Gastroesophageal sphincter (tissue), 4 donors: ENCODE data around the gene SSBP4. TPM values are rescaled to one million over a fixed set of nuclear protein-coding genes. Genes with fewer than 3 reads are reported as not detected.
"Not testable (repeated sequence)": the region's sequence is repeated elsewhere in the genome, so short reads cannot be mapped to it uniquely, and the experiment has no call there.

Experiments
- ATAC-seq: fragments of 150-250 bp; one replicate; pipeline ENCODE4 v1.9.1; 2016; ENCODE audit warnings: mild to moderate bottlenecking, moderate library complexity
- H3K27ac ChIP-seq, 4 donors: fragments of 200-600 bp; sonication (generic) in 3 of 4; 1 replicate in 3 of 4; 2 replicates in 1 of 4; pipeline ENCODE4 v1.5.1; 2016 to 2019
- H3K27me3 ChIP-seq: fragments of 200-600 bp; sonication (generic); one replicate; pipeline ENCODE4 v1.5.1; 2019
- H3K36me3 ChIP-seq, 2 donors: fragments of 200-600 bp; sonication (generic); one replicate each; pipeline ENCODE4 v1.5.1; 2019; ENCODE audit warnings: control low read depth in 1 of 2
- H3K4me1 ChIP-seq, 3 donors: fragments of 200-600 bp; sonication (generic); 1 replicate in 2 of 3; 2 replicates in 1 of 3; pipeline ENCODE4 v1.5.1; 2016 to 2019; ENCODE audit warnings: control low read depth in 2 of 3
- H3K4me3 ChIP-seq, 2 donors: fragments of 200-600 bp; sonication (generic); one replicate each; pipeline ENCODE4 v1.5.1; 2019; ENCODE audit warnings: mild to moderate bottlenecking in 1 of 2, moderate library complexity in 1 of 2
- H3K9me3 ChIP-seq, 3 donors: fragments of 200-600 bp; sonication (generic); one replicate each; pipeline ENCODE4 v1.5.1; 2017 to 2019; ENCODE audit warnings: control low read depth in 2 of 3
- EP300 ChIP-seq: sonication (generic); formaldehyde crosslinking; IDR thresholded peaks from one replicate; pipeline ENCODE4 v1.6.1; 2017; ENCODE audit warnings: antibody characterized with exemption, mild to moderate bottlenecking
- POLR2A ChIP-seq, 2 donors: fragments of 450-650 bp; IDR thresholded peaks; one replicate each; pipeline ENCODE4 v1.6.1; 2017; ENCODE audit warnings: antibody characterized with exemption in 2 of 2, mild to moderate bottlenecking in 2 of 2, moderate library complexity in 1 of 2
- POLR2AphosphoS5 ChIP-seq: sonication (generic); formaldehyde crosslinking; IDR thresholded peaks from one replicate; pipeline ENCODE4 v1.6.1; 2017; ENCODE audit warnings: antibody characterized with exemption
- WGBS, 2 donors: methylation state at CpG; one replicate each; pipeline ENCODE4 v1.1.5; 2018; ENCODE audit warnings: low coverage in 1 of 2; 5-methylcytosine and 5-hydroxymethylcytosine counted together
- total RNA-seq, 4 donors: library from RNA; depleted of rRNA; stranded (reverse); fragments of >200 nt; gene quantifications; one replicate each; pipeline ENCODE4 v1.1.0, GENCODE V29; 2016
- TF ChIP-seq, protein P1 (sequence below), 4 experiments: fragments of 200-600 bp in 2 of 4; fragments of 450-650 bp in 2 of 4; sonication (generic) in 1 of 4; IDR thresholded peaks; one replicate each; pipeline ENCODE4 v1.5.1; 2017 to 2019; ENCODE audit warnings: antibody characterized with exemption in 4 of 4, mild to moderate bottlenecking in 2 of 4, moderate library complexity in 2 of 4

Gene SSBP4
- total RNA-seq, 4 donors from 2014 or later = 58.4 to 76.2 (median 61.3) TPM

- H3K9me3 ChIP-seq = no peaks in the 10 kb centered on the region
- H3K4me3 ChIP-seq = no peak overlapping the region
- peaks cover 33% of the 10 kb centered on the region for H3K27me3 ChIP-seq
- 44 to 49% methylated on average over 13 of the region's 22 CpGs for WGBS, 2 donors
- H3K27ac ChIP-seq = peak overlapping the region in 3 of 4 donors; percentile 68 to 77 (median 74)
- TF ChIP-seq POLR2A (IDR thresholded peaks at IDR 0.05) = no peak
- TF ChIP-seq POLR2AphosphoS5 = peak; percentile 12
- TF ChIP-seq EP300 = no peak
- peak; percentile 98 for ATAC-seq
- peaks cover 0 to 27% (median 0%) of the 10 kb centered on the region in 3 donors for H3K4me1 ChIP-seq
- no peaks in the 10 kb centered on the region for H3K36me3 ChIP-seq
These were observed 39.1 kb upstream of the SSBP4 start for GRCh38 chr19:18379803-18380747.

GRCh38 chr19:18380843-18381242, 38.4 kb upstream of the SSBP4 start:
- H3K9me3 ChIP-seq = no peaks in the 10 kb centered on the region
- TF ChIP-seq POLR2AphosphoS5 (no peak), EP300 (no peak), POLR2A (IDR thresholded peaks at IDR 0.05) (no peak)
- TF ChIP-seq, protein P1, sequence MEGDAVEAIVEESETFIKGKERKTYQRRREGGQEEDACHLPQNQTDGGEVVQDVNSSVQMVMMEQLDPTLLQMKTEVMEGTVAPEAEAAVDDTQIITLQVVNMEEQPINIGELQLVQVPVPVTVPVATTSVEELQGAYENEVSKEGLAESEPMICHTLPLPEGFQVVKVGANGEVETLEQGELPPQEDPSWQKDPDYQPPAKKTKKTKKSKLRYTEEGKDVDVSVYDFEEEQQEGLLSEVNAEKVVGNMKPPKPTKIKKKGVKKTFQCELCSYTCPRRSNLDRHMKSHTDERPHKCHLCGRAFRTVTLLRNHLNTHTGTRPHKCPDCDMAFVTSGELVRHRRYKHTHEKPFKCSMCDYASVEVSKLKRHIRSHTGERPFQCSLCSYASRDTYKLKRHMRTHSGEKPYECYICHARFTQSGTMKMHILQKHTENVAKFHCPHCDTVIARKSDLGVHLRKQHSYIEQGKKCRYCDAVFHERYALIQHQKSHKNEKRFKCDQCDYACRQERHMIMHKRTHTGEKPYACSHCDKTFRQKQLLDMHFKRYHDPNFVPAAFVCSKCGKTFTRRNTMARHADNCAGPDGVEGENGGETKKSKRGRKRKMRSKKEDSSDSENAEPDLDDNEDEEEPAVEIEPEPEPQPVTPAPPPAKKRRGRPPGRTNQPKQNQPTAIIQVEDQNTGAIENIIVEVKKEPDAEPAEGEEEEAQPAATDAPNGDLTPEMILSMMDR (IDR thresholded peaks at IDR 0.05) = no peak
- peaks cover 41% of the 10 kb centered on the region for H3K27me3 ChIP-seq
- H3K4me1 ChIP-seq = peaks cover 0 to 30% (median 1%) of the 10 kb centered on the region in 3 donors
- no peak overlapping the region for H3K4me3 ChIP-seq
- H3K27ac ChIP-seq = peak overlapping the region in 3 of 4 donors; percentile 68 to 77 (median 74)
- no peak for ATAC-seq
- H3K36me3 ChIP-seq = no peaks in the 10 kb centered on the region
- 70 to 75% methylated on average over 2 to 3 of the region's 3 CpGs for WGBS, 2 donors

DNA sequence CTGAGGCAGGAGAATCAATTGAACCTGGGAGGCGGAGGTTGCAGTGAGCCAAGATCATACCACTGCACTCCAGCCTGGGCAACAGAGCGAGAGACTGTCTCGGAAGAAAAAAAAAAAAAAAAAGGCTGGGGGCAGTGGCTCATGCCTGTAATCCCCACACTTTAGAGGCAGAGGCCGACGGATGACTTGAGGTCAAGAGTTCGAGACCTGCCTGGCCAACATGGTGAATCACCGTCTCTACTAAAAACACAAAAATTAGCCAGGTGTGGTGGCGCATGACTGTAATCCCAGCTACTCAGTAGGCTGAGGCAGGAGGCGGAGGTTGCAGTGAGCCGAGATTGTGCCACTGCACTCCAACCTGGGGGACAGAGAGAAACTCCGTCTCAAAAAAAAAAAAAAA, 35.6 kb upstream of the SSBP4 start:
- 78 to 84% methylated on average over 4 to 8 of the region's 11 CpGs for WGBS, 2 donors
- peaks cover 0 to 45% (median 7%) of the 10 kb centered on the region in 3 donors for H3K4me1 ChIP-seq
- ATAC-seq = not testable (repeated sequence)

DNA sequence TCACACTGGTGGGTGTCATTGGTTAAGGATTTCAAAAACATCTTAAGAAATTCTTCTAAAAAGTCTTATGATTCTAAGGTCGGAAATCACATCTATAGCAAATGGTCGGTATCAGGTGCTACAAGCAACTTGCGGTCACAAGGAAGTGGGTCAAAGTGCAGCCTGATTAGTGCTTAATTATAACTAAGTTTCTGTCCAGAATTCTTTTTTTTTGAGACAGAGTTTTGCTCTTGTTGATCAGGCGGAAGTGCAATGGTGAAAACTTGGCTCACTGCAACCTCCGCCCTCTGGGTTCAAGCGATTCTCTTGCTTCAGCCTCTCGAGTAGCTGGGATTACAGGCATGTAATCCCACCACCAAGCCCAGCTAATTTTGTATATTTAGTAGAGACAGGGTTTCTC, 34.4 kb upstream of the SSBP4 start:
- Histone ChIP-seq H3K27me3 (peaks cover 53% of the 10 kb centered on the region), H3K9me3 (no peaks in the 10 kb centered on the region), H3K4me3 (no peak overlapping the region), H3K4me1 (peaks cover 0 to 39% (median 7%) of the 10 kb centered on the region in 3 donors), H3K27ac (no peak overlapping the region), H3K36me3 (no peaks in the 10 kb centered on the region)
- no peak for TF ChIP-seq POLR2AphosphoS5
- no peak for TF ChIP-seq POLR2A (IDR thresholded peaks at IDR 0.05)
- TF ChIP-seq, protein P1 (IDR thresholded peaks at IDR 0.05) = no peak
- TF ChIP-seq EP300 = no peak
- WGBS, 2 donors = 76 to 90% methylated on average over 2 to 6 of the region's 7 CpGs
- ATAC-seq = no peak

More for the DNA sequence above, 35.6 kb upstream of the SSBP4 start:
- H3K4me3 ChIP-seq, H3K36me3 ChIP-seq, H3K27ac ChIP-seq, H3K9me3 ChIP-seq: not testable (repeated sequence)
- peaks cover 53% of the 10 kb centered on the region for H3K27me3 ChIP-seq

DNA sequence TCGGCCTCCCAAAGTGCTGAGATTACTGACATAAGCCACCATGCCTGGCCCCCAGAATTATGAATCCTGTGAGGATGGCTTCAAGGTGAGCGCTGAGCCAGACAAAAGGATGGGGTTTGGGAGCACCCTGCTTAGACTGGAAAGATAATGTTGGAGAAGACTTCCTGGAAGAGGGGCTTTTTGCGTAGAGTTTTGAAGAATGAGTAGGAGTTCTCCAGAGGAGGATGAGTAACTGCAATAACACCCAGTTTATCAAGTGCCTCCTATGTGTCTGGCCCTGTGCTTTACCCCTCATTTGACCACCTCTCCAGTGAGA, 33.9 kb upstream of the SSBP4 start:
- no peak for ATAC-seq
- 100% methylated on average over 1 to 2 of the region's 3 CpGs for WGBS, 2 donors
- Histone ChIP-seq H3K4me3 (no peak overlapping the region), H3K27me3 (peaks cover 53% of the 10 kb centered on the region), H3K36me3 (no peaks in the 10 kb centered on the region), H3K9me3 (no peaks in the 10 kb centered on the region), H3K27ac (no peak overlapping the region), H3K4me1 (peaks cover 0 to 34% (median 7%) of the 10 kb centered on the region in 3 donors)
- TF ChIP-seq, protein P1 (IDR thresholded peaks at IDR 0.05) = no peak
- no peak for TF ChIP-seq POLR2A (IDR thresholded peaks at IDR 0.05)
